ENCODE results near the gene TMEM185B.
"Not testable (repeated sequence)": the region's sequence is repeated elsewhere in the genome, so short reads cannot be mapped to it uniquely, and the experiment has no call there.

TMEM185B gene

DNA sequence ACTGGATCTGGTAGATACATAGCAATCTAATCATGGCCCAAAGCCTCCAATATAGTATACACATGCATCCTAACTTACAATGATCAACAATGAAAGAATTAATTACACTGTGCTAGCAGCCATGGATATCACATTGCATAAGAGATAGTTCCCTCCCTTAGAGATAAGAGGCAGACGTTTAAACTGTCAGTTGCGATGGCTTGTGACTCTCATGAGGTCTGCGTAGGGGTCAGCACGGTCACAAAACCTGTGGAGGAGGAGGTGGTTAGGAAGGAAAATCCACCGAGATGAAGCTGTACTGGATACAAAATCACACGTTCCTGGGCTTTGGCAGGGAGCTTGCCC lies 28.7 kb upstream of the TMEM185B start:
- no peak for DNase-seq (ENCODE audit: low spot score)

- DNase-seq (ENCODE audit: low spot score), result no peak
These were observed 27.9 kb upstream of the TMEM185B start for GRCh38 chr2:120251078-120251477.

GRCh38 chr2:120250640-120251039 lies 27.4 kb upstream of the TMEM185B start:
- DNase-seq (ENCODE audit: low spot score), result no peak

DNA sequence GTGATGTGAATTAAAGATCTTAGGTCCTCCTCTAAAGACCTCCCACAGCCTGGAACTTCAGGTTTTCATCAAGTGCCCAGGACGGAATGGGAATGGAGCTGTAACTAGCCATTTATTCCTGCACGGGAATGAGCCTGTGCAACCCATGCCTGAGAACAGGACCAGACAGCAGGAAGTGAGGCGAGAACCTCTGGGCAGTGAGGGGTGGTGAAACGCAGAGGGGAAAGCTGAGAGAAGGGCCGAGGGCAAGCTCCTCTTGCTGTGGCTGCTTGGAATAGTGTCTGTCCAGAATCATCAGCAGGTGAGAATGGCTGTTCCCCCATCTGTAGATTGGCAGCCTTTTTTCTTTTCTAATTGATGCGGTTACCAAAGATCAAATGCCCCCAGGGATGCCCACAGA lies 24.7 kb upstream of the TMEM185B start:
- DNase-seq (ENCODE audit: low spot score), result no peak

GRCh38 chr2:120246546-120247300 lies 23.5 kb upstream of the TMEM185B start:
- DNase-seq (ENCODE audit: low spot score), result no peak

DNA sequence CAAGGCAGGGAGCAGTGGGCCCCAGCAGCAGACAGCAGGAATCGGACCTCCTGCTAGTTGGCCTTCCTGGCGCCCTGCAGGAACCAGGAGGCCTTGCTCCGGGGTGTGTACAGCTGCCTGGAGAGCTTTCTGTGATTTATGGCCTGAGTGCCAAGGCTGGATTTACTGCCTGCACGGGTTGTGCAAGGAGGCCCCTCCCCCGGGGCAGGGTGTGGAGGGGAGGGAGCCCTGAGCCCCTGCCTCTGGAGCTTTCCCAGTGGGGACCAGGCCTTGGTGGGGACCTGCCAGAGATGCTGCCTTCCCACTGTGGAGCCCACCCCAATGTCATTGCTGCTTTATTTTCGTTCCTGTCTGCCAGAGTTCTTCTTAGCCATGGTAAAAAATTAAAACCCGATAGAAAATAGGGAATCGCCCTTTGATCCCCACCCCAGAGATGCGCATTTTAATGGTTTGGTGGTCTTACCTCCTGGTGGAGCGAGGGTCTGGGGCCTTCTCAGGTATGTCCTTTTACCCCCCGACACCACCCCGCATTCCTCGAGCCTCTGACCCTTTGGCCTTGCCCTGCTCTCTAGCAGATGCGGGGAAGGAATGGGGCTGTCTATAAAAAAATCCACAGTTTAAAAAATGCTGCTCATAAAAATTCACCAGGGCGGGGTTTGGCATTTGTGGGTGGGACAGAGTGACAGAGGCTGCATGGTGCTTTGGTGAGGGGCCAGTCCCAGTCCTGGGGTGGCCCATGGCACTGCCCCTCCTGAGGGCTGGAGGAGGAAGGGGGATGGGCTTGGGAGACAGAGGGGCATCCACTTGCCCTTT lies 22.5 kb upstream of the TMEM185B start:
- DNase-seq (ENCODE audit: low spot score), result no peak

GRCh38 chr2:120244656-120245519 lies 21.7 kb upstream of the TMEM185B start:
- no peak for DNase-seq (ENCODE audit: low spot score)

- no peak for DNase-seq (ENCODE audit: low spot score)
These were observed 20.8 kb upstream of the TMEM185B start for GRCh38 chr2:120243875-120244553.

DNA sequence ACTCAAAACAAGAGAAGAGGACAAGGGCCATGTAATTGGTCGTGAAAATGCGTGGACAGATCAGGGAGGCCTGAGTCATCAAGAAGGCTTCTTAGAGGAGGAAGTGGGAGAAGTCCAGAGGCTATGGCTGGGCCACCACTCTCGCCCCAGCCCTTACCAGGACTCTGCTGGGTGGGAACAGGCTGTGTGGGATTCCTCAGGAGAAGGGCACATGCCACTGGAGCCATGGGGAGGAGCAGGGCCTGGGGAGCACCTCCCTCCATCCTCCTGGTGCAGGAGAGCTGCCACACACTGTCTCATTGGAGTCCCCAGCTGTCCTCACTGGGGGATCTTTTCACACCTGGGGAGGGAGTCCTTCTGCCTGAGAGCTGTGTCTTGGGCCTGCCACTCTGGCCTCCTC lies 20.0 kb upstream of the TMEM185B start:
- DNase-seq (ENCODE audit: low spot score), result no peak

GRCh38 chr2:120241684-120242083 lies 18.5 kb upstream of the TMEM185B start:
- DNase-seq (ENCODE audit: low spot score), result no peak

DNA sequence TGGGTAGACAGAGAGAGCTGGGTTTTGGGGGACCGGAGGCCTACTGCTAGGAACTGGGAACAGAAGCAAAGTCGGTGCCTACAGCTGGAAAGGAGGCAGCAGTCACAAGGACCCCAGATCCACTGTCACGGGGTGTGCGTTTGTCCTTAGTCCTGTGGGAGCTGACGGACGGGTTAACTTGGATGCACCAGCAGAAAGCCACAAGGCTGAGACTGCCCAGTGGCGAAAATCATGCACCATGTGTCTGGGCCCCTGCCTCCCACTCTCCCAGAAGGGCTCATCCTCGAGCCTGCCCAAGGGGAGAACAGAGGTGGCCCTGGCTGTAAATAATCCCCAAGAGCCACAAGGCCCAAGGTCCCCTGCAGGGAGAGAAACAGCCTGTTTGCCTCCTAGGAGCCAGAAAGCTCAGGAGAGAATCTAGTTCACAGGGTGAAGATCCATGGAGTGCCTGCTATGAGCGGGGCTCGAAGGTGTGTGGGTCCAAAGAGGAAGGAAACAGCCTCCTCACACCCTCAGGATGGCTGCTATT lies 17.8 kb upstream of the TMEM185B start:
- no peak for DNase-seq (ENCODE audit: low spot score)

GRCh38 chr2:120239488-120240287 lies 16.5 kb upstream of the TMEM185B start:
- DNase-seq (ENCODE audit: low spot score), result peak; percentile 42

GRCh38 chr2:120238728-120239487 lies 15.7 kb upstream of the TMEM185B start:
- DNase-seq (ENCODE audit: low spot score), result peak; percentile 86

GRCh38 chr2:120237491-120237902 lies 14.3 kb upstream of the TMEM185B start:
- DNase-seq (ENCODE audit: low spot score), result peak; percentile 68

GRCh38 chr2:120236791-120237190 lies 13.6 kb upstream of the TMEM185B start:
- no peak for DNase-seq (ENCODE audit: low spot score)

DNA sequence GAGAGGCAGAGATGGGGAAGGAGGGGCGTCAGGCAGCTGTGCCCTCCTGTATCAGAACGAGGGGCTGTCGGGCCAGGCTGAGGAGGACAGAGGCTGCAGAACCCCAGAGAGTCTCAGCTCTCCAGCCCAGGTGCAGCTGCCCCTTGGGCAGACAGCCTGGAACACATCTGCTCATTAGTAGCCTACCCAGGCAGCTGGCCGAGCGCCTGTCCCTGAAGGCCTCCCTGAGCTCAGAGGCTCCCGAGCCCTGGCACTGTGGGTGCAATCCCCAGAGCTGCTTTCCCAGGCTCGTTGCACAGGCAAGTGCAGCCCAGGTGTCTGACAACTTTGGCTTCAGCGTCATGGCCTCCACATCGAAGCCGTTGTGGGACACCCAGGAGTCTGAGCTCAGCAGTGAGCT lies 13.1 kb upstream of the TMEM185B start:
- no peak for DNase-seq (ENCODE audit: low spot score)

DNA sequence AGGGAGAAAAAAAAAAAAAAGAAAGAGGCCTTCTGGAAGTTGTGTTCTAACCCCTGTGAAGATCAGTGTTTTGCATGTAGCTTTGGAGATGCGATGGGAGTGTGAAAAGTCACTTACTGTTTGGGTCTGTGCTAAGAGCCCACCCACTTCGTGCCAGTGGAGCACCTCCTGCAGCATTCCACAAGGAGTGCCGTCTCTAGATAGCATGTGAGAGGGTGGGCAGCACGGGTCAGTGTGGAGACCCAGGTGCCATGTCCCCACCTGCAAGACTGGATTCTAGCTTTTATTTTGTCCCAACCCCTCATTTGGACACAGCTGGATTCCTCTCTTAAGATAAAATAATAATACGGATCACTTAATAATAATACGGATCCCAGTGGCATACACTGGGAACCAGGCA lies 12.5 kb upstream of the TMEM185B start:
- no peak for DNase-seq (ENCODE audit: low spot score)

DNA sequence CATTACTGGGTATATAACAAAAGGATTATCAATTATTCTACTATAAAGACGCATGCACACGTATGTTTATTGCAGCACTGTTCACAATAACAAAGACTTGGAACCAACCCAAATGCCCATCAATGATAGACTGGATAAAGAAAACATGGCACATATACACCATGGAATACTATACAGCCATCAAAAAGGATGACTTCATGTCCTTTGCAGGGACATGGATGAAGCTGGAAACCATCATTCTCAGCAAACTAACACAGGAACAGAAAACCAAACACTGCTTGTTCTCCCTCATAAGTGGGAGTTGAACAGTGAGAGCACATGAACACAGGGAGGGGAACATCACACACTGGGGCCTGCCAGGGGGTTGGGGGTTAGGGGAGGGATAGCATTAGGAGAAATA lies 12.0 kb upstream of the TMEM185B start:
- not testable (repeated sequence) for DNase-seq (ENCODE audit: low spot score)

DNA sequence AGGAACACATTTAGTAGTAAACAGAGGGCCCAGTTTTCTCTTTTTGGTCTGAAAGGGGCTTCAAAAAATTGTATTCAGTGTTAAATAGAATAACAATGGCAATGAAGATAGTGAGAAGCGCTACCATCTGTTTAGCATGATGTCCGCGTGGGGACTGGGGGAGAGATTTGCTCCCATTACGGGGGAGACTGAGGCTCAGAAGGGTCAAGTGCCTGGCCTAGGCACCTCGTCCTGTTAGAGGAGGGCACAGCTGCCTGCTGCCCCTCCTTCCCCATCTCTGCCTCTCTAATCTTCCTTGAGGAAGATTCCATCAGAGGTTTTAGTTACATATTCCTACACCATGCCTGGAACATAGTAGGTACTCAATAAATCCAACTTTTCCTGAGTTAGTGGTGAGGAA lies 10.1 kb upstream of the TMEM185B start:
- DNase-seq (ENCODE audit: low spot score), result no peak

- DNase-seq (ENCODE audit: low spot score), result no peak
These were observed 8.9 kb upstream of the TMEM185B start for GRCh38 chr2:120231974-120232635.
